Psoas muscle (tissue), 8 donors: ENCODE data around the gene EIF2A. TPM values are rescaled to one million over a fixed set of nuclear protein-coding genes. Genes with fewer than 3 reads are reported as not detected.

ENCODE experiments used
- ATAC-seq, 4 donors: fragments of 200-7000 bp; cut with Tn5 transposase; one replicate each; pipeline ENCODE4 v1.9.1; 2020; ENCODE audit warnings: moderate library complexity in 3 of 4, mild to moderate bottlenecking in 2 of 4
- DNase-seq, 2 donors: peaks; one replicate each; pipeline ENCODE4 v3.0.0-alpha.2; 2020
- H3K27ac ChIP-seq: fragments of 200-600 bp; one replicate; pipeline ENCODE4 v1.8.0; 2022
- H3K27me3 ChIP-seq, 3 donors: fragments of 200-600 bp in 1 of 3; one replicate each; pipeline versions ENCODE4 v1.6.1 to v1.8.0; 2013 to 2022; ENCODE audit warnings: low read length in 2 of 3, mild to moderate bottlenecking in 2 of 3, moderate library complexity in 1 of 3; ENCODE audit not compliant: insufficient read depth in 3 of 3
- H3K36me3 ChIP-seq, 2 donors: fragments of 200-600 bp in 1 of 2; one replicate each; pipeline versions ENCODE4 v1.6.1 to v1.8.0; 2013 to 2022; ENCODE audit warnings: low read depth in 1 of 2, mild to moderate bottlenecking in 1 of 2, moderate library complexity in 1 of 2; ENCODE audit not compliant: insufficient read depth in 1 of 2
- H3K4me1 ChIP-seq: fragments of 200-600 bp; one replicate; pipeline ENCODE4 v1.8.0; 2022
- H3K4me3 ChIP-seq: fragments of 200-600 bp; one replicate; pipeline ENCODE4 v1.8.0; 2022; ENCODE audit warnings: mild to moderate bottlenecking
- H3K9me3 ChIP-seq: fragments of 200-600 bp; one replicate; pipeline ENCODE4 v1.8.0; 2022
- WGBS, 3 donors: extraction: QIAGEN DNeasy Blood & Tissue Kit; methylation state at CpG; one replicate each; pipeline versions ENCODE4 v1.1.6 to v1.1.7; 2013; 5-methylcytosine and 5-hydroxymethylcytosine counted together
- intact Hi-C, 2 donors: fragments of 100-400 bp; cut with DNase I; formaldehyde crosslinking; loops; one replicate each; pipeline versions ENCODE4 v1.11.0 to v1.14.2; 2022
- polyA plus RNA-seq, 3 donors: library from polyadenylated mRNA; stranded (reverse); fragments of 200-250 nt; gene quantifications; one replicate each; pipeline ENCODE4 v1.2.3, GENCODE V29; 2013
- total RNA-seq, 4 donors: library from RNA; stranded (reverse); fragmentation: NEBNext Ultra II Directional in 2 of 4; extraction: Animal tissue kit (Norgen Biotek cat#: 25700) in 2 of 4; gene quantifications; one replicate each; pipeline versions ENCODE4 v1.2.1 to v1.2.4, GENCODE V29; 2021 to 2023
- TF ChIP-seq, protein P1 (sequence below): fragments of 200-600 bp; IDR thresholded peaks from one replicate; pipeline ENCODE4 v1.8.0; 2022; ENCODE audit warnings: antibody characterized with exemption
- donor health status: healthy with polysubstance abuse.
- donor health status: DM: no; HTN: no; CAD: no; lungs with moderate emphysema.
- donor health status: Bipolar disorder and iron deficiency.
- donor health status: healthy.
- donor health status: DM: yes; HTN: yes; CAD: no.
- donor health status: DM: no; HTN: no; CAD: no.
- donor health status: DM: no; HTN: no; CAD: no.
- donor health status: DM: yes; HTN: yes; CAD: no.

EIF2A gene
- total and polyA plus RNA-seq, 7 donors: 67.2 to 117 (median 102) TPM

DNA sequence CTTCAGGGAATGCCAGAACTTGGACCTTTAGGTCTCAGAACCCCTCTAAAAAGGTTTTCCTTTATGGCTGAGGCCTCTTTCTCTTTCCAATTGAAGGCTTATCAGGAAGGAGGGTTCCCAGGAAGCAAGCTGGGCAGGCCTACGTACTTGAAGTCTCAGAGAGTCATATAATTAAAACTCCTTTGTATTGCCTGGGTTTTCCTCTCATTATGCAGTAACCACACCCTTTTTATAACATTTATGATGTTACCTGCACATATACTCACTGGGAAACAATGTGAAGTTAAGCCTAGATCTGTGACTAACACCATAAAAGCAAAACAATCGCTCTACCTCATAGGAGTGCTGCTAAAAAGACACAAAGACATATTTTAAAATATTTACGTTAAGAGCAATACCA, 27.6 kb upstream of the EIF2A start:
- no peak overlapping the region for H3K27ac ChIP-seq
- H3K9me3 ChIP-seq: no peaks in the 10 kb centered on the region
- no peaks in the 10 kb centered on the region for H3K36me3 ChIP-seq
- no peaks in the 10 kb centered on the region for H3K27me3 ChIP-seq
- H3K4me3 ChIP-seq: no peak overlapping the region
- TF ChIP-seq, protein P1, sequence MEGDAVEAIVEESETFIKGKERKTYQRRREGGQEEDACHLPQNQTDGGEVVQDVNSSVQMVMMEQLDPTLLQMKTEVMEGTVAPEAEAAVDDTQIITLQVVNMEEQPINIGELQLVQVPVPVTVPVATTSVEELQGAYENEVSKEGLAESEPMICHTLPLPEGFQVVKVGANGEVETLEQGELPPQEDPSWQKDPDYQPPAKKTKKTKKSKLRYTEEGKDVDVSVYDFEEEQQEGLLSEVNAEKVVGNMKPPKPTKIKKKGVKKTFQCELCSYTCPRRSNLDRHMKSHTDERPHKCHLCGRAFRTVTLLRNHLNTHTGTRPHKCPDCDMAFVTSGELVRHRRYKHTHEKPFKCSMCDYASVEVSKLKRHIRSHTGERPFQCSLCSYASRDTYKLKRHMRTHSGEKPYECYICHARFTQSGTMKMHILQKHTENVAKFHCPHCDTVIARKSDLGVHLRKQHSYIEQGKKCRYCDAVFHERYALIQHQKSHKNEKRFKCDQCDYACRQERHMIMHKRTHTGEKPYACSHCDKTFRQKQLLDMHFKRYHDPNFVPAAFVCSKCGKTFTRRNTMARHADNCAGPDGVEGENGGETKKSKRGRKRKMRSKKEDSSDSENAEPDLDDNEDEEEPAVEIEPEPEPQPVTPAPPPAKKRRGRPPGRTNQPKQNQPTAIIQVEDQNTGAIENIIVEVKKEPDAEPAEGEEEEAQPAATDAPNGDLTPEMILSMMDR: no peak
- intact Hi-C loops: no loop called here
- no peaks in the 10 kb centered on the region for H3K4me1 ChIP-seq
- ATAC-seq (no peak), DNase-seq (no peak)
- 80 to 89% (median 86%) methylated on average over 3 of the region's 3 CpGs for WGBS, 3 donors

DNA sequence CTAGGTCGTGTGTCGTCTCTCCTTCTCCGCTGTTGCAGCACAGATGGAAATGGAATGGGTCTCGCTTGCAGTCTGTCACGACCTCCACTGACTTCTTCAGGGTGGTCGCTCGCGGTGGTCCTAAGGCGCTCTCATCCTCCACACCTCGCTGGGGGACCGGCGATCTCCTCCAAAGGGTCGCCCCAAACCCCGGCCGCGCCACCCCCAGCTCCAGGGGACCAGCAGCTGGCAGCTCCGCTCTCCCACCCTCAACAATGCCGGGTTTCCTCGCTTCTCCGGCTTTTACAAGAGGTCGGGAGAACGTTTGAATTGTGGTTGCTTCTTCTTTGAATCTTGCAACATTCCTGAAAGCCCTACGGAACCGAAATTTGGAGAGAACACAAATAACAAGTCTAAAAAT, 26.2 kb upstream of the EIF2A start:
- H3K27me3 ChIP-seq: no peaks in the 10 kb centered on the region
- intact Hi-C loops: loop anchor here in 1 of 2 donors (10.0 kb wide), 1 partner anchor 344 kb away; no protein-coding TSS in a partner anchor
- no peaks in the 10 kb centered on the region for H3K4me1 ChIP-seq
- ATAC-seq: no peak
- WGBS, 3 donors: 82 to 85% (median 83%) methylated on average over 24 of the region's 24 CpGs
- no peaks in the 10 kb centered on the region for H3K9me3 ChIP-seq
- H3K27ac ChIP-seq: no peak overlapping the region
- H3K36me3 ChIP-seq: no peaks in the 10 kb centered on the region
- DNase-seq: no peak
- TF ChIP-seq, protein P1: no peak
- no peak overlapping the region for H3K4me3 ChIP-seq

DNA sequence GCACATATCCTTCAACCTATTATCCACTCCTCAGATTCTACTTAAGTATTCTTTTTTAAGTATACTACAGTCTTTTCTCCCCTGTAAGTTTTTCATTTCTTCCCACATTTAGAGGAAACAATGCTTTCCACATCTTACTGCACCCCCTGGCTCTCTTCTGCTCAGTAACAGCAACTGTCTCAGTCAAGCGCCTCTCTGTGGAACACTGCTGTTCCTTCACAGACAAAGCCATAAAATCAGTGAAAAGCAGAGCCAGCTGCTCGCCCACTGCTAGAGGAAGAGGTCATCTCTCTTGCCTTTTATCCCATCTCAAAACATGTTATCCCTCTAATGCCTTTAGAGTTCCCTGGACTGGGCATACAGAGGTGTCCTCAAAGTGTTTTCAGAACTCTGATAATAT, 25.1 kb upstream of the EIF2A start:
- Histone ChIP-seq H3K4me1 (no peaks in the 10 kb centered on the region), H3K9me3 (no peaks in the 10 kb centered on the region), H3K4me3 (no peak overlapping the region), H3K36me3 (no peaks in the 10 kb centered on the region), H3K27ac (no peak overlapping the region), H3K27me3 (peaks cover 0 to 3% (median 0%) of the 10 kb centered on the region in 3 donors)
- ATAC-seq (no peak), DNase-seq (no peak)
- WGBS, 3 donors: 53 to 67% (median 59%) methylated on average over 2 of the region's 2 CpGs
- TF ChIP-seq, protein P1: no peak
- intact Hi-C loops: loop anchor here in 1 of 2 donors (10.0 kb wide), 1 partner anchor 343 kb away; no protein-coding TSS in a partner anchor

GRCh38 chr3:150523538-150523937, 23.0 kb upstream of the EIF2A start:
- TF ChIP-seq, protein P1: no peak
- Histone ChIP-seq H3K4me3 (no peak overlapping the region), H3K9me3 (no peaks in the 10 kb centered on the region), H3K4me1 (no peaks in the 10 kb centered on the region), H3K27me3 (peaks cover 0 to 3% (median 0%) of the 10 kb centered on the region in 3 donors), H3K27ac (no peak overlapping the region), H3K36me3 (no peaks in the 10 kb centered on the region)
- intact Hi-C loops: loop anchor here in 1 of 2 donors (10.0 kb wide), 1 partner anchor 341 kb away; no protein-coding TSS in a partner anchor
- ATAC-seq (no peak), DNase-seq (no peak)
- 71 to 72% (median 71%) methylated on average over 2 of the region's 2 CpGs for WGBS, 3 donors
